K562 (cell line): ENCODE data around the gene LNPEP. TPM values are rescaled to one million over a fixed set of nuclear protein-coding genes. Genes with fewer than 3 reads are reported as not detected.
A peak's percentile ranks its signal among the peaks of the same experiment; 100 is the strongest.

Experiments
- CTCF ChIP-seq, 3 experiments: IDR thresholded peaks in 2 of 3; conservative IDR thresholded peaks in 1 of 3; 2 replicates each; pipeline ENCODE4 v1.5.1; 2011 to 2012; ENCODE audit warnings: low read length in 3 of 3, mild to moderate bottlenecking in 3 of 3, control low read depth in 2 of 3, improper control_type of control experiment in 1 of 3, inconsistent platforms in 1 of 3, low read depth in 1 of 3, mixed read lengths in 1 of 3, moderate library complexity in 1 of 3; ENCODE audit not compliant: insufficient read depth in 2 of 3
- DLX4 ChIP-seq: fragments of 250-450 bp; sonication (Bioruptor Pico); IDR thresholded peaks from 2 replicates; pipeline ENCODE4 v1.6.1; 2021; ENCODE audit warnings: mild to moderate bottlenecking
- KDM1A ChIP-seq, 2 experiments: fragments of 450-650 bp; IDR thresholded peaks; 2 replicates each; pipeline ENCODE4 v1.6.1; 2016; ENCODE audit warnings: mild to moderate bottlenecking in 2 of 2
- REST ChIP-seq, 2 experiments: fragments of 450-650 bp; formaldehyde crosslinking in 1 of 2; IDR thresholded peaks; 2 replicates each; pipeline versions ENCODE4 v1.4.0 to v1.6.1; 2014 to 2020; ENCODE audit warnings: mild to moderate bottlenecking in 2 of 2, borderline replicate concordance in 1 of 2, low read depth in 1 of 2
- polyA plus RNA-seq, 8 experiments: library from polyadenylated mRNA; depleted of rRNA in 4 of 8; stranded (reverse) in 5 of 8; unstranded in 3 of 8; fragments of >200 nt; fragmentation: Nextera tagmentation in 2 of 8; fragmentation: Illumina TruSeq in 1 of 8; extraction: Ambion mirVana in 2 of 8; extraction: Trizol in 1 of 8; gene quantifications; 2 replicates each; pipeline versions ENCODE4 v1.2.1 to v1.2.3, GENCODE V29; 2011 to 2014; ENCODE audit warnings: inconsistent platforms in 1 of 8, missing spikeins in 1 of 8
- total RNA-seq, 7 experiments: library from RNA; depleted of rRNA in 6 of 7; stranded (reverse); fragments of >200 nt in 6 of 7; fragmentation: Illumina TruSeq in 2 of 7; extraction: Trizol in 2 of 7; gene quantifications; 2 replicates each; pipeline versions ENCODE4 v1.2.1 to v1.2.3, GENCODE V29; 2011 to 2021; ENCODE audit warnings: low replicate concordance in 1 of 7

Gene LNPEP
- total and polyA plus RNA-seq, 9 of the 15 experiments (the other 6 are each of a cell fraction or from before 2014, with no cell fraction given) = 2.6 to 27.9 (median 11.2) TPM

GRCh38 chr5:96896806-96897205, 39.1 kb upstream of the LNPEP start (continued):
- TF ChIP-seq REST (IDR thresholded peaks at IDR 0.05; ENCODE audit: borderline replicate concordance) (peak; percentile 32; the same call in 1 of the 2 replicates), REST (CRISPR knock-in tag; IDR thresholded peaks at IDR 0.05; ENCODE audit: low read depth) (no peak), DLX4 (CRISPR knock-in tag) (no peak), KDM1A (IDR thresholded peaks at IDR 0.05) (no peak), CTCF (IDR thresholded peaks at IDR 0.05 in 2 of 3, conservative IDR thresholded peaks at IDR 0.05 in 1 of 3; ENCODE audit: insufficient read depth in 2 of 3, low read depth in 1 of 3, low read length in 3 of 3) (peak in 1 of 3 experiments; percentile 38; a peak in 2 of 6 replicates)
